ENCODE data around the gene GALNT13. TPM values are rescaled to one million over a fixed set of nuclear protein-coding genes. Genes with fewer than 3 reads are reported as not detected.

Gene GALNT13
- total RNA-seq, 1 donor from 2014 or later: under 0.01 TPM

DNA sequence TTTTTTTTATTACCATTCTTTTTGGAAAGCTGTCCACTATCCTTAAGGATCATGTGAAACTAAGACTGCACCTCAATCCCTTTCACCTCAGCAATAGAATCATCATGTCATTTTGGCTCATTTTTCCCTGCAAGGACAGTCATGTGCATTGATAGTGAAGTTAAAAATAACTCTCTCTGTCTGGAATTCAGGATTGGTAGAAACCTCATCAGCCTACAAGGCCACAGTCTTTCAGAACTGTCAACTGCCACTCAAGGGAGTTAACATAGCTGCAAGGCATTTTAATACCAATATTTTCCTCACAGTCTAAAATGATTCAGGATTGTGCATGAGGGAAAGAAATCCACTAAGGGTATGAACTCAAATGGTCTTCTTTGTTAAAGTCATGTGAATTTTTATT is 625.3 kb downstream of the GALNT13 start:
- no peaks in the 10 kb centered on the region for H3K36me3 ChIP-seq (ENCODE audit: control insufficient read depth in 3 of 3, insufficient read depth in 3 of 3, low read length in 3 of 3)
- H3K9me3 ChIP-seq (ENCODE audit: control insufficient read depth in 3 of 3, low read length in 3 of 3): no peaks in the 10 kb centered on the region
- H3K4me1 ChIP-seq (ENCODE audit: control insufficient read depth in 3 of 3, insufficient read depth in 3 of 3, low read length in 3 of 3): no peaks in the 10 kb centered on the region
- no peak overlapping the region for H3K9ac ChIP-seq (ENCODE audit: low read depth in 1 of 3, low read length in 3 of 3)
- no peak overlapping the region for H3K27ac ChIP-seq (ENCODE audit: low read depth, low read length)
- no peak overlapping the region for H3K4me3 ChIP-seq (ENCODE audit: low read length in 3 of 3)
- H3K27me3 ChIP-seq (ENCODE audit: control insufficient read depth in 3 of 3, insufficient read depth in 3 of 3, low read length in 3 of 3): no peaks in the 10 kb centered on the region
